ENCODE results near the gene PCDHA1.

The PCDHA1 gene

DNA sequence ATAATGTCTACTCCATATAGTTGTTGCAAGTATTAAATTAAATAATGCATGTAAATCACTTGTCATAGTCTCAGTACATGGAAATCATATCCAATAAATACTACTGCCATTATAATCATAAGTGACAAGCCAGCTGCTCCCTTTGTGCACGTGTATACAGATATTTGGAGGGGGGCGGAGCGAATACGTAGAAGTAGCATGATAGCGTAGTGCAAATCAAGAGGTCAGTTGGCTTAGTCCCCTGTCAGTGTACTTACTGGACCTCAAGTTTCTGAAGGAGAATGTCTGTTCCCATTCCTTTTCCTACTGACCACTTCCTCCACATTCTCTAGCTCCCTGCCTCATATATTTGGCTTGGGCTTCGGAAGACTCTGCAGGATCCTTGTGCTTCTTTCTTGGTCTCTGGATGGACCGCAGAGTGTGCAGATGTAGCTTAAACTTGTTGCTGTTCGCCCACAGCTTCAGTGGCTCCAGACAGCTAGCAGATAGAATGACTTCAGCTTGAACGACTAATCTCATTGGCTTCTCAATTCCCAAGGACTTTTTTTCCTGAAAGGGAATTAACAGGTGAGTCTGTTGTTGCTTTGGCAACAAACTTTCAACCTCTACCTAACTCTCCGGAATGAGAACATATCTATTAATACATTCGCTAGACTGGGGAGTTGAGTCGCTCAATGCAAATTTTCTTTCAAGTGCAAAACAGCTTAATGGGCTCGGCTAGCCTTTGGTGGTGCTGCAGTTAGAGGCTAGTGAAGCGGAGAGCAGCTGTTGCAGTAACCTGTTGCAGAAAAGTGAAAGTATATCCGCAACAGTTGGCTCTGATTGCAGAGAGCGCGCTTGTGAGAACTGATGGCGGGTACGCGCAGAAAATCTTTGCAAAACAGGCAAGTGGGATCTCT, 264.9 kb downstream of the PCDHA1 start, which contains the start of gene PCDHB1:
PCDHB1 (plus strand) TSS at position 753 of the 899 bp plus-strand sequence; CDS start at position 850, 97 bp downstream.
- no peaks in the 10 kb centered on the region for H3K4me1 ChIP-seq (ENCODE audit: control insufficient read depth, low read length)
- H3K27me3 ChIP-seq (ENCODE audit: control insufficient read depth, low read length): no peaks in the 10 kb centered on the region
- no peak within 1 kb of the TSS for H3K27ac ChIP-seq (ENCODE audit: low read depth, low read length)
- no peaks in the 10 kb centered on the region for H4K20me1 ChIP-seq (ENCODE audit: control insufficient read depth, insufficient read depth, low read depth, low read length)
- no peaks in the 10 kb centered on the region for H3F3A ChIP-seq (ENCODE audit: control insufficient read depth, insufficient read depth)
- no peaks in the 10 kb centered on the region for H3K36me3 ChIP-seq (ENCODE audit: control insufficient read depth, low read length)
- no peak within 1 kb of the TSS for H3K4me2 ChIP-seq (ENCODE audit: low read length)
- no peaks in the 10 kb centered on the region for H3K9me3 ChIP-seq (ENCODE audit: control insufficient read depth, insufficient read depth, low read length)
- no peaks in the 10 kb centered on the region for H3K79me2 ChIP-seq (ENCODE audit: control insufficient read depth, low read length)
- no peak within 1 kb of the TSS for H3K4me3 ChIP-seq (ENCODE audit: low read length)
- TF ChIP-seq EZH2phosphoT487 (IDR thresholded peaks at IDR 0.05; ENCODE audit: borderline replicate concordance, low read length): no peak
- TF ChIP-seq, protein P1, sequence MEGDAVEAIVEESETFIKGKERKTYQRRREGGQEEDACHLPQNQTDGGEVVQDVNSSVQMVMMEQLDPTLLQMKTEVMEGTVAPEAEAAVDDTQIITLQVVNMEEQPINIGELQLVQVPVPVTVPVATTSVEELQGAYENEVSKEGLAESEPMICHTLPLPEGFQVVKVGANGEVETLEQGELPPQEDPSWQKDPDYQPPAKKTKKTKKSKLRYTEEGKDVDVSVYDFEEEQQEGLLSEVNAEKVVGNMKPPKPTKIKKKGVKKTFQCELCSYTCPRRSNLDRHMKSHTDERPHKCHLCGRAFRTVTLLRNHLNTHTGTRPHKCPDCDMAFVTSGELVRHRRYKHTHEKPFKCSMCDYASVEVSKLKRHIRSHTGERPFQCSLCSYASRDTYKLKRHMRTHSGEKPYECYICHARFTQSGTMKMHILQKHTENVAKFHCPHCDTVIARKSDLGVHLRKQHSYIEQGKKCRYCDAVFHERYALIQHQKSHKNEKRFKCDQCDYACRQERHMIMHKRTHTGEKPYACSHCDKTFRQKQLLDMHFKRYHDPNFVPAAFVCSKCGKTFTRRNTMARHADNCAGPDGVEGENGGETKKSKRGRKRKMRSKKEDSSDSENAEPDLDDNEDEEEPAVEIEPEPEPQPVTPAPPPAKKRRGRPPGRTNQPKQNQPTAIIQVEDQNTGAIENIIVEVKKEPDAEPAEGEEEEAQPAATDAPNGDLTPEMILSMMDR (IDR thresholded peaks at IDR 0.05; ENCODE audit: low read depth, low read length, poor library complexity, severe bottlenecking): no peak
- H3K9me2 ChIP-seq (replicated peaks; ENCODE audit: control insufficient read depth, low read length): no peaks in the 10 kb centered on the region

DNA sequence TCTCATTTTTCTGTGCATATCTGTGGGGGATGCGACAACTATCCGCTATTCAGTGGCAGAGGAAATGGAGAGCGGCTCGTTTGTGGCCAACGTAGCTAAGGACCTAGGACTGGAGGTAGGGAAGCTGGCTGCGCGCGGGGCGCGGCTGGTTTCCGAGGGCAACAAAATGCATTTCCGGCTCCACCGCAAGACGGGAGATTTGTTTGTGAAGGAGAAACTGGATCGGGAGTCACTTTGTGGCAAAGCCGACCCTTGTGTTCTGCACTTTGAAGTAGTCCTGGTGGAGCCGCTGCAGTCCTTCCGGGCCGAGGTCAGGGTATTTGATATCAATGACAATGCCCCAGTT, 265.6 kb downstream of the PCDHA1 start:
- H3K79me2 ChIP-seq (ENCODE audit: control insufficient read depth, low read length): no peaks in the 10 kb centered on the region
- H3K9me3 ChIP-seq (ENCODE audit: control insufficient read depth, insufficient read depth, low read length): no peaks in the 10 kb centered on the region
- no peaks in the 10 kb centered on the region for H4K20me1 ChIP-seq (ENCODE audit: control insufficient read depth, insufficient read depth, low read depth, low read length)
- no peaks in the 10 kb centered on the region for H3K36me3 ChIP-seq (ENCODE audit: control insufficient read depth, low read length)
- H3K27me3 ChIP-seq (ENCODE audit: control insufficient read depth, low read length): no peaks in the 10 kb centered on the region
- no peaks in the 10 kb centered on the region for H3K4me1 ChIP-seq (ENCODE audit: control insufficient read depth, low read length)
- H3K27ac ChIP-seq (ENCODE audit: low read depth, low read length): no peak overlapping the region
- no peak overlapping the region for H3K4me3 ChIP-seq (ENCODE audit: low read length)
- TF ChIP-seq EZH2phosphoT487 (IDR thresholded peaks at IDR 0.05; ENCODE audit: borderline replicate concordance, low read length): no peak
- TF ChIP-seq, protein P1 (IDR thresholded peaks at IDR 0.05; ENCODE audit: low read depth, low read length, poor library complexity, severe bottlenecking): no peak
- H3F3A ChIP-seq (ENCODE audit: control insufficient read depth, insufficient read depth): no peaks in the 10 kb centered on the region
- H3K9me2 ChIP-seq (replicated peaks; ENCODE audit: control insufficient read depth, low read length): no peaks in the 10 kb centered on the region
- no peak overlapping the region for H3K4me2 ChIP-seq (ENCODE audit: low read length)

Data from DOHH2 (cell line).